H1 (cell line): ENCODE results near the gene TCEA2.

ENCODE experiments used
- ATF2 ChIP-seq: IDR thresholded peaks from 2 replicates; pipeline ENCODE4 v1.6.1; 2012; ENCODE audit warnings: low read length, inconsistent platforms
- CTCF ChIP-seq, 3 experiments: IDR thresholded peaks; 1 replicate in 2 of 3; 2 replicates in 1 of 3; pipeline versions ENCODE4 v1.5.1 to v1.6.1; 2011; ENCODE audit warnings: low read length in 3 of 3, mild to moderate bottlenecking in 3 of 3, inconsistent platforms in 2 of 3, low read depth in 1 of 3, moderate library complexity in 1 of 3; ENCODE audit not compliant: insufficient read depth in 1 of 3; ENCODE audit errors: control extremely low read depth in 1 of 3
- E2F6 ChIP-seq: IDR thresholded peaks from 2 replicates; pipeline ENCODE4 v1.6.1; 2012; ENCODE audit warnings: inconsistent platforms
- EGR1 ChIP-seq: IDR thresholded peaks from 2 replicates; pipeline ENCODE4 v1.6.1; 2011; ENCODE audit warnings: low read depth, low read length, borderline replicate concordance
- EP300 ChIP-seq, 2 experiments: IDR thresholded peaks; 1 replicate in 1 of 2; 2 replicates in 1 of 2; pipeline ENCODE4 v1.6.1; 2011 to 2012; ENCODE audit warnings: low read depth in 2 of 2, low read length in 2 of 2, mild to moderate bottlenecking in 2 of 2, borderline replicate concordance in 1 of 2, inconsistent platforms in 1 of 2, moderate library complexity in 1 of 2
- GABPA ChIP-seq: IDR thresholded peaks from 2 replicates; pipeline ENCODE4 v1.6.1; 2011; ENCODE audit warnings: mild to moderate bottlenecking, low read length, moderate library complexity, borderline replicate concordance; ENCODE audit not compliant: insufficient read depth
- GTF2F1 ChIP-seq: IDR thresholded peaks from 2 replicates; pipeline ENCODE4 v1.6.1; 2012; ENCODE audit warnings: low read depth, low read length, improper control_type of control experiment, borderline replicate concordance
- JUN ChIP-seq: IDR thresholded peaks from 2 replicates; pipeline ENCODE4 v1.6.1; 2011; ENCODE audit warnings: low read depth, mild to moderate bottlenecking, improper control_type of control experiment, low read length
- POLR2A ChIP-seq, 2 experiments: IDR thresholded peaks; 1 replicate in 1 of 2; 2 replicates in 1 of 2; pipeline ENCODE4 v1.6.1; 2011; ENCODE audit warnings: low read depth in 2 of 2, low read length in 2 of 2, mild to moderate bottlenecking in 2 of 2; ENCODE audit errors: control extremely low read depth in 1 of 2
- POLR2AphosphoS5 ChIP-seq: IDR thresholded peaks from 2 replicates; pipeline ENCODE4 v1.6.1; 2011; ENCODE audit warnings: low read depth, low read length
- SP1 ChIP-seq: IDR thresholded peaks from 2 replicates; pipeline ENCODE4 v1.6.1; 2011; ENCODE audit warnings: low read depth, low read length

GRCh38 chr20:64077876-64078551, 15.0 kb downstream of the TCEA2 start:
- TF ChIP-seq ATF2 = no peak
- TF ChIP-seq POLR2A (IDR thresholded peaks at IDR 0.05; ENCODE audit: control extremely low read depth in 1 of 2, low read depth in 2 of 2, low read length in 2 of 2) = no peak
- no peak for TF ChIP-seq EP300 (IDR thresholded peaks at IDR 0.05; ENCODE audit: borderline replicate concordance in 1 of 2, low read depth in 2 of 2, low read length in 2 of 2)
- TF ChIP-seq EGR1 = no peak
- no peak for TF ChIP-seq GTF2F1
- TF ChIP-seq E2F6 = no peak
- TF ChIP-seq CTCF (IDR thresholded peaks at IDR 0.05; ENCODE audit: control extremely low read depth in 1 of 3, insufficient read depth in 1 of 3, low read depth in 1 of 3, low read length in 3 of 3) = no peak
- TF ChIP-seq JUN = no peak
- no peak for TF ChIP-seq POLR2AphosphoS5
- no peak for TF ChIP-seq SP1
- no peak for TF ChIP-seq GABPA
